Right lobe of liver (tissue), 6 donors: ENCODE data around the gene CDYL. TPM values are rescaled to one million over a fixed set of nuclear protein-coding genes. Genes with fewer than 3 reads are reported as not detected.

Source experiments
- ATAC-seq, 4 donors: fragments of 200-7000 bp; cut with Tn5 transposase; one replicate each; pipeline ENCODE4 v1.9.1; 2020; ENCODE audit warnings: mild to moderate bottlenecking in 4 of 4, moderate library complexity in 4 of 4
- DNase-seq, 3 donors: peaks; one replicate each; pipeline ENCODE4 v3.0.0-alpha.2; 2020
- H3K27ac ChIP-seq, 3 donors: fragments of 200-600 bp; one replicate each; pipeline ENCODE4 v1.8.0; 2022
- H3K27me3 ChIP-seq, 2 donors: fragments of 200-600 bp; one replicate each; pipeline ENCODE4 v1.8.0; 2022
- H3K36me3 ChIP-seq, 4 donors: fragments of 200-600 bp; sonication (generic) in 1 of 4; one replicate each; pipeline versions ENCODE4 v1.5.1 to v1.8.0; 2017 to 2022; ENCODE audit warnings: control low read depth in 1 of 4
- H3K4me1 ChIP-seq, 4 donors: fragments of 200-600 bp; sonication (generic) in 1 of 4; one replicate each; pipeline versions ENCODE4 v1.5.1 to v1.8.0; 2017 to 2022; ENCODE audit warnings: control low read depth in 1 of 4
- H3K4me3 ChIP-seq, 3 donors: fragments of 200-600 bp; one replicate each; pipeline ENCODE4 v1.8.0; 2022
- H3K9me3 ChIP-seq, 4 donors: fragments of 200-600 bp; sonication (generic) in 1 of 4; one replicate each; pipeline versions ENCODE4 v1.5.1 to v1.8.0; 2017 to 2022; ENCODE audit warnings: control low read depth in 1 of 4
- CTCF ChIP-seq, 4 donors: fragments of 200-600 bp in 3 of 4; fragments of 450-650 bp in 1 of 4; IDR thresholded peaks; one replicate each; pipeline versions ENCODE4 v1.5.1 to v1.8.0; 2016 to 2022; ENCODE audit warnings: antibody characterized with exemption in 4 of 4, mild to moderate bottlenecking in 2 of 4
- POLR2A ChIP-seq: fragments of 450-650 bp; IDR thresholded peaks from one replicate; pipeline ENCODE4 v1.6.1; 2017; ENCODE audit warnings: antibody characterized with exemption, mild to moderate bottlenecking
- whole genome bisulfite sequencing: methylation state at CpG from one replicate; pipeline ENCODE4 v1.1.6; 2018; ENCODE audit warnings: low coverage, low lambda C conversion rate; ENCODE audit not compliant: insufficient coverage; ENCODE audit errors: missing lambda C conversion rate; 5-methylcytosine and 5-hydroxymethylcytosine counted together
- intact Hi-C, 2 donors: fragments of 100-400 bp; cut with DNase I; formaldehyde crosslinking; loops; one replicate each; pipeline versions ENCODE4 v1.11.2 to v1.14.1; 2022
- total RNA-seq, 6 experiments: library from RNA; depleted of rRNA in 2 of 6; stranded (reverse); fragments of >200 nt in 2 of 6; fragmentation: NEBNext Ultra II Directional in 3 of 6; extraction: Animal tissue kit (Norgen Biotek cat#: 25700) in 3 of 6; gene quantifications; one replicate each; pipeline versions ENCODE4 v1.1.0 to v1.2.4, GENCODE V29; 2016 to 2023
- donor health status: DM: no; HTN: yes; CAD: no.
- donor health status: DM: no; HTN: no; CAD: no.
- donor health status: DM: no; HTN: no; CAD: no.
- donor health status: DM: no; HTN: yes; CAD: no.
- donor health status: DM: no; HTN: yes; CAD: no.

Gene CDYL
- total RNA-seq, 6 experiments from 2014 or later: 5.0 to 16.1 (median 13.1) TPM

GRCh38 chr6:4809999-4810918 lies 34.1 kb downstream of the CDYL start:
- H3K4me3 ChIP-seq: no peak overlapping the region
- intact Hi-C loops: no loop called here
- no peaks in the 10 kb centered on the region for H3K9me3 ChIP-seq
- H3K36me3 ChIP-seq: no peaks in the 10 kb centered on the region
- no peak overlapping the region for H3K27ac ChIP-seq
- 56% methylated on average over 4 of the region's 5 CpGs for WGBS
- DNase-seq: no peak
- TF ChIP-seq POLR2A: no peak
- ATAC-seq: peak in 1 of 4 donors; percentile 69
- H3K27me3 ChIP-seq: no peaks in the 10 kb centered on the region
- H3K4me1 ChIP-seq: no peaks in the 10 kb centered on the region

- 65% methylated on average over 4 of the region's 4 CpGs for WGBS
- Histone ChIP-seq H3K4me3 (no peak overlapping the region), H3K4me1 (no peaks in the 10 kb centered on the region), H3K9me3 (no peaks in the 10 kb centered on the region), H3K36me3 (no peaks in the 10 kb centered on the region), H3K27me3 (no peaks in the 10 kb centered on the region), H3K27ac (no peak overlapping the region)
- intact Hi-C loops: no loop called here
- TF ChIP-seq POLR2A: no peak
- peak; percentile 25 to 70 (median 42) for ATAC-seq
- DNase-seq: no peak
Observed at GRCh38 chr6:4812068-4812467, 35.9 kb downstream of the CDYL start.

GRCh38 chr6:4813055-4813454 lies 36.9 kb downstream of the CDYL start:
- intact Hi-C loops: no loop called here
- DNase-seq (no peak), ATAC-seq (no peak)
- TF ChIP-seq CTCF (IDR thresholded peaks at IDR 0.05) (no peak), POLR2A (no peak)
- H3K27me3 ChIP-seq: no peaks in the 10 kb centered on the region
- H3K4me3 ChIP-seq: no peak overlapping the region
- 97% methylated on average over 8 of the region's 8 CpGs for WGBS
- H3K9me3 ChIP-seq: no peaks in the 10 kb centered on the region
- no peaks in the 10 kb centered on the region for H3K4me1 ChIP-seq
- no peak overlapping the region for H3K27ac ChIP-seq
- no peaks in the 10 kb centered on the region for H3K36me3 ChIP-seq

GRCh38 chr6:4814212-4814611 lies 38.0 kb downstream of the CDYL start:
- H3K4me3 ChIP-seq: no peak overlapping the region
- no peaks in the 10 kb centered on the region for H3K4me1 ChIP-seq
- TF ChIP-seq POLR2A (no peak), CTCF (IDR thresholded peaks at IDR 0.05) (no peak)
- DNase-seq: no peak
- no peak for ATAC-seq
- H3K27ac ChIP-seq: no peak overlapping the region
- intact Hi-C loops: no loop called here
- H3K9me3 ChIP-seq: no peaks in the 10 kb centered on the region
- H3K27me3 ChIP-seq: no peaks in the 10 kb centered on the region
- H3K36me3 ChIP-seq: no peaks in the 10 kb centered on the region

GRCh38 chr6:4814987-4815386 lies 38.8 kb downstream of the CDYL start:
- no peaks in the 10 kb centered on the region for H3K4me1 ChIP-seq
- DNase-seq (no peak), ATAC-seq (no peak)
- intact Hi-C loops: no loop called here
- H3K9me3 ChIP-seq: no peaks in the 10 kb centered on the region
- H3K4me3 ChIP-seq: no peak overlapping the region
- no peak for TF ChIP-seq POLR2A
- no peak for TF ChIP-seq CTCF (IDR thresholded peaks at IDR 0.05)
- 73% methylated on average over 2 of the region's 2 CpGs for WGBS
- no peak overlapping the region for H3K27ac ChIP-seq
- no peaks in the 10 kb centered on the region for H3K27me3 ChIP-seq
- H3K36me3 ChIP-seq: no peaks in the 10 kb centered on the region
